Natural killer cell (primary cell): ENCODE measurements around the gene PRDM16. TPM values are rescaled to one million over a fixed set of nuclear protein-coding genes. Genes with fewer than 3 reads are reported as not detected.

Source experiments
- ATAC-seq, 3 donors: fragments of 150-1000 bp in 2 of 3; fragments of 200-7000 bp in 1 of 3; cut with Tn5 transposase; 1 replicate in 1 of 3; 2 replicates in 2 of 3; pipeline ENCODE4 v1.10.0; 2021; ENCODE audit warnings: mild to moderate bottlenecking in 2 of 3, moderate library complexity in 2 of 3
- DNase-seq, 2 donors: peaks; one replicate each; pipeline versions ENCODE4 v3.0.0 to v3.0.0-alpha.2; 2013 to 2021; ENCODE audit warnings: mixed read lengths in 1 of 2
- H3K27ac ChIP-seq: one replicate; pipeline ENCODE4 v1.5.1; 2013; ENCODE audit warnings: mild to moderate bottlenecking, low read length
- H3K27me3 ChIP-seq: one replicate; pipeline ENCODE4 v1.6.1; 2013; ENCODE audit warnings: low read length; ENCODE audit not compliant: control insufficient read depth, insufficient read depth
- H3K36me3 ChIP-seq: one replicate; pipeline ENCODE4 v1.6.1; 2013; ENCODE audit warnings: low read length; ENCODE audit not compliant: control insufficient read depth, insufficient read depth
- H3K4me1 ChIP-seq: one replicate; pipeline ENCODE4 v1.6.1; 2013; ENCODE audit warnings: low read length; ENCODE audit not compliant: control insufficient read depth, insufficient read depth
- H3K4me3 ChIP-seq: one replicate; pipeline ENCODE4 v1.5.1; 2013; ENCODE audit warnings: low read length
- H3K9me3 ChIP-seq: one replicate; pipeline ENCODE4 v1.6.1; 2013; ENCODE audit warnings: low read length; ENCODE audit not compliant: control insufficient read depth, insufficient read depth
- H3K27ac Mint-ChIP-seq, 2 donors: one replicate each; pipeline ENCODE4 v1.8.0; 2022; ENCODE audit warnings: mild to moderate bottlenecking in 2 of 2, mixed read lengths in 2 of 2, moderate library complexity in 1 of 2
- H3K27me3 Mint-ChIP-seq, 2 donors: one replicate each; pipeline ENCODE4 v1.8.0; 2022; ENCODE audit warnings: low read depth in 2 of 2, mixed read lengths in 2 of 2
- H3K36me3 Mint-ChIP-seq: one replicate; pipeline ENCODE4 v1.8.0; 2022; ENCODE audit warnings: mixed read lengths
- H3K4me1 Mint-ChIP-seq, 2 donors: one replicate each; pipeline ENCODE4 v1.8.0; 2022; ENCODE audit warnings: mixed read lengths in 2 of 2
- H3K4me3 Mint-ChIP-seq: one replicate; pipeline ENCODE4 v1.8.0; 2022; ENCODE audit warnings: mild to moderate bottlenecking, moderate library complexity, mixed read lengths
- H3K9me3 Mint-ChIP-seq, 2 donors: one replicate each; pipeline ENCODE4 v1.8.0; 2022; ENCODE audit warnings: mixed read lengths in 2 of 2
- CTCF ChIP-seq: fragments of 200-600 bp; IDR thresholded peaks from one replicate; pipeline ENCODE4 v1.8.0; 2022; ENCODE audit warnings: antibody characterized with exemption
- WGBS: methylation state at CpG from one replicate; pipeline ENCODE4 v1.1.7; 2013; ENCODE audit warnings: missing lambda C conversion rate; ENCODE audit not compliant: insufficient coverage; 5-methylcytosine and 5-hydroxymethylcytosine counted together
- intact Hi-C: fragments of 100-400 bp; cut with micrococcal nuclease; formaldehyde crosslinking; loops from one replicate; pipeline ENCODE4 v1.14.2; 2022
- total RNA-seq, 4 donors: library from RNA; stranded (reverse); fragments of 120-200 nt in 1 of 4; gene quantifications; one replicate each; pipeline versions ENCODE4 v1.2.3 to v1.2.4, GENCODE V29; 2013 to 2022

PRDM16 gene
- total RNA-seq, 3 donors from 2014 or later (not counting 1 experiment from before 2014, with no cell fraction given): 0.25 to 0.64 TPM; not detected in 1

DNA sequence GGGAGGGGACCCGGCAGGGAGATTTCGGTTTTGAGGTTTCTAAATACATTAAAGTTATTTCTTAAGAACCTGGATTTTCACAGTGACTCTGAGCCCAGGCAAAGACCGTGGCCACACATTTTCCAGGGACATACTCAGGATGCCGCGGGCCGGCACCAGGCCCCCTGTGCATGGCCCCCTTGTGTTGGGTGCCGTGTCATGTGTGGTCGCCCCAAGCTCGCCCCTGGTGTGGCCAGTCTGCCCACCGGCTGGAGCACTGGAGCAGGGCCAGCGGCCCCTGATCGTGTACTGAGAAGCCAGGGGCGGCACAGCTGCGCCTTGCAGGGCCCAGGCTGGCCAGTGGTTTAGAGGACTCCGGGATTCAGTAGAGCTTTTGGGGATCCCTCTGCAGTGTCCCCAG lies 412.0 kb downstream of the PRDM16 start:
- H3K4me3 Mint-ChIP-seq: no peak overlapping the region
- WGBS: 72% methylated on average over 15 of the region's 15 CpGs
- Histone ChIP-seq H3K4me1 (no peaks in the 10 kb centered on the region), H3K4me3 (no peak overlapping the region), H3K9me3 (no peaks in the 10 kb centered on the region), H3K27me3 (no peaks in the 10 kb centered on the region), H3K36me3 (no peaks in the 10 kb centered on the region), H3K27ac (no peak overlapping the region)
- no peak for DNase-seq
- no peak overlapping the region for H3K27ac Mint-ChIP-seq
- intact Hi-C loops: no loop called here
- no peaks in the 10 kb centered on the region for H3K9me3 Mint-ChIP-seq
- TF ChIP-seq CTCF: no peak
- no peaks in the 10 kb centered on the region for H3K36me3 Mint-ChIP-seq
- peaks cover 0 to 2% of the 10 kb centered on the region in 2 donors for H3K27me3 Mint-ChIP-seq
- H3K4me1 Mint-ChIP-seq: no peaks in the 10 kb centered on the region
- no peak for ATAC-seq

- 78% methylated on average over 20 of the region's 20 CpGs for WGBS
These were observed 412.9 kb downstream of the PRDM16 start for GRCh38 chr1:3481836-3482375.

DNA sequence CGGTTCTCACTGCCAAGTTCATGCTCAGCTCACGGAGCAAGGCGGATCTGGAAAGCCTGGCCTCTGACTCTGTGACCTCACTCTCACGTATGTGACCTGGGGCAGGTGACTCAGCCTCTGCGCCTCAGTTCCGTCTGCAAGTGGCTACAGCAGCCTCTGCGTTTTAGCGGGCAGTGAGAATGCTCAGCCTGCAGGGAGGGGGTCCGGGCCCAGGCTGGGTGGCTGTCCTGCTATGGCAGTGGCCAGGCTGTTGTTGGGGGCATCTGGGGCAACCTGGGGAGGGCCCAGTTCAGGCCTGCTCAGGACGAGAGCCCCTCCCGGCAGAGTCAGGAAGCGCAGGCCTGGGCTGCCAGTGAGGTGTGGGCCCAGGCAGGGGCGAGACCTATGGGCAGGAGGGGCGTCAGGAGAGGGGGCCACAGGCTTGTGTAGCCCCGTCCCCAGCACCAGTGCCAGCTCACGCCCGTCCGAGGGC lies 413.4 kb downstream of the PRDM16 start:
- ATAC-seq (no peak), DNase-seq (no peak)
- Mint-ChIP-seq H3K36me3 (no peaks in the 10 kb centered on the region), H3K4me3 (no peak overlapping the region), H3K4me1 (no peaks in the 10 kb centered on the region), H3K9me3 (no peaks in the 10 kb centered on the region), H3K27ac (no peak overlapping the region), H3K27me3 (peaks cover 0 to 2% of the 10 kb centered on the region in 2 donors)
- H3K9me3 ChIP-seq: no peaks in the 10 kb centered on the region
- no peak overlapping the region for H3K27ac ChIP-seq
- 44% methylated on average over 18 of the region's 18 CpGs for WGBS
- H3K4me1 ChIP-seq: no peaks in the 10 kb centered on the region
- no peak for TF ChIP-seq CTCF
- H3K27me3 ChIP-seq: no peaks in the 10 kb centered on the region
- no peaks in the 10 kb centered on the region for H3K36me3 ChIP-seq
- no peak overlapping the region for H3K4me3 ChIP-seq
- intact Hi-C loops: no loop called here

More at GRCh38 chr1:3481836-3482375, 412.9 kb downstream of the PRDM16 start:
- Histone ChIP-seq H3K9me3 (no peaks in the 10 kb centered on the region), H3K27me3 (no peaks in the 10 kb centered on the region), H3K36me3 (no peaks in the 10 kb centered on the region), H3K27ac (no peak overlapping the region), H3K4me3 (no peak overlapping the region), H3K4me1 (no peaks in the 10 kb centered on the region)
- Mint-ChIP-seq H3K4me3 (no peak overlapping the region), H3K9me3 (no peaks in the 10 kb centered on the region), H3K36me3 (no peaks in the 10 kb centered on the region), H3K4me1 (no peaks in the 10 kb centered on the region), H3K27me3 (peaks cover 0 to 2% of the 10 kb centered on the region in 2 donors), H3K27ac (no peak overlapping the region)
- TF ChIP-seq CTCF: no peak
- intact Hi-C loops: no loop called here
- DNase-seq (no peak), ATAC-seq (no peak)

- Histone ChIP-seq H3K4me3 (no peak overlapping the region), H3K27ac (no peak overlapping the region), H3K4me1 (no peaks in the 10 kb centered on the region), H3K9me3 (no peaks in the 10 kb centered on the region), H3K36me3 (no peaks in the 10 kb centered on the region), H3K27me3 (no peaks in the 10 kb centered on the region)
- Mint-ChIP-seq H3K27ac (no peak overlapping the region), H3K36me3 (no peaks in the 10 kb centered on the region), H3K9me3 (no peaks in the 10 kb centered on the region), H3K4me3 (no peak overlapping the region), H3K4me1 (no peaks in the 10 kb centered on the region), H3K27me3 (peaks cover 0 to 2% of the 10 kb centered on the region in 2 donors)
- 79% methylated on average over 14 of the region's 14 CpGs for WGBS
- intact Hi-C loops: no loop called here
- no peak for TF ChIP-seq CTCF
- DNase-seq (no peak), ATAC-seq (no peak)
These were observed 414.4 kb downstream of the PRDM16 start for GRCh38 chr1:3483380-3483779.
